ENCODE measurements around the gene CCNYL1. TPM values are rescaled to one million over a fixed set of nuclear protein-coding genes. Genes with fewer than 3 reads are reported as not detected.

The CCNYL1 gene
- total RNA-seq, 1 donor from 2014 or later = 9.2 TPM

- ATAC-seq (no peak), DNase-seq (ENCODE audit: low spot score) (no peak)
Measured at GRCh38 chr2:207764096-207764630, 52.7 kb downstream of the CCNYL1 start.

- DNase-seq (ENCODE audit: low spot score) (peak; percentile 59), ATAC-seq (no peak)
Measured at GRCh38 chr2:207765547-207765946, 54.1 kb downstream of the CCNYL1 start.

GRCh38 chr2:207766041-207766551 is 54.7 kb downstream of the CCNYL1 start:
- DNase-seq (ENCODE audit: low spot score) = peak; percentile 38
- no peak for ATAC-seq

GRCh38 chr2:207766697-207767460 is 55.4 kb downstream of the CCNYL1 start:
- ATAC-seq (no peak), DNase-seq (ENCODE audit: low spot score) (peak; percentile 53)

GRCh38 chr2:207767461-207768167 is 56.2 kb downstream of the CCNYL1 start:
- DNase-seq (ENCODE audit: low spot score) (peak; percentile 76), ATAC-seq (peak; percentile 41)

GRCh38 chr2:207768168-207768865 is 56.9 kb downstream of the CCNYL1 start:
- peak; percentile 3 for ATAC-seq

GRCh38 chr2:207768866-207769596 is 57.6 kb downstream of the CCNYL1 start:
- DNase-seq (ENCODE audit: low spot score) = peak; percentile 55
- no peak for ATAC-seq

More at GRCh38 chr2:207768168-207768865, 56.9 kb downstream of the CCNYL1 start:
- peak; percentile 71 for DNase-seq (ENCODE audit: low spot score)

- DNase-seq (ENCODE audit: low spot score) = peak; percentile 71
- peak; percentile 4 for ATAC-seq
Measured at GRCh38 chr2:207770602-207771404, 59.4 kb downstream of the CCNYL1 start.

- ATAC-seq (no peak), DNase-seq (ENCODE audit: low spot score) (peak; percentile 52)
Measured at GRCh38 chr2:207771421-207771820, 60.0 kb downstream of the CCNYL1 start.

GRCh38 chr2:207772081-207772843 is 60.8 kb downstream of the CCNYL1 start:
- peak; percentile 37 for DNase-seq (ENCODE audit: low spot score)
- ATAC-seq = no peak

GRCh38 chr2:207772844-207773205 is 61.4 kb downstream of the CCNYL1 start:
- DNase-seq (ENCODE audit: low spot score) (peak; percentile 28), ATAC-seq (no peak)

DNA sequence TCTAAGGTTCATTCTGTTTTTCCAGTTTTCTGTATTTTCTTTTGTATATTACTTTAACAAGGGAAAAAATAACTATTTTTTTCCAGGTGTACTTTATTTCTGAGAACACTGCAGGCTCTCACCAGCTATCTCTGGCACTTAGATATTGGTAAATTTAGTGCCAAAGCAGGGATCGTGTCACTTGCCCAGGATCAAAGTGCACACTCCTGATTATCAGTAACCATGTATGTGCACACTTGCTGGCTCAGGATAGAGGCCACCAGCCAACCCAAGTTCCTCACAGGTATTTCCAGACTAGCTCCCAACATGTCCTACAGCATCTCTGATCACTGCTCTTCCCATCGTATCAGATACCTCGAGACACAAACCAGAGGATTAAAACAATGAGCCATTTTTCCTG is 64.0 kb downstream of the CCNYL1 start:
- DNase-seq (ENCODE audit: low spot score) (peak; percentile 86), ATAC-seq (peak; percentile 76)

DNA sequence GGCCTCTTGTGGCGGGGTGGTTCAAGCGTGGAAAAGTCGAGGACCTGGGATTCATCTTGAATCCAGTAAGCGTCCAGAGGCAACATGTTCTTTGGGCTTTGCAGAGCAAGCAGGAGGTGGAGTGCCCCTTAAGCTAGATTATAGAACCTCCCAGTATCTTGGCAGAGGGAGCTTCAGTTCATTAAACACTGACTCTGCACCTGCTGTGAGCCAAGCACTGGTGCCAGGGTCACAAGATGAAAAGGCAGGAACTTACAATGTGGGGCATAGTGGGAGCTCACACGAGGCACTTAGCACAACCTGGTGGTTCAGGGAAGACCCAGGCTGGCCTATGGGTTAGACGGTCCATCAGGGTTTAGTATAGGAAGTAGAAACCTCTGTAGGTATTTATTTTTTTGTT is 65.7 kb downstream of the CCNYL1 start:
- DNase-seq (ENCODE audit: low spot score) (no peak), ATAC-seq (peak; percentile 62)

GRCh38 chr2:207778298-207778882 is 67.0 kb downstream of the CCNYL1 start:
- no peak for ATAC-seq
- DNase-seq (ENCODE audit: low spot score) = no peak

- no peak for DNase-seq (ENCODE audit: low spot score)
- no peak for ATAC-seq
Measured at GRCh38 chr2:207779523-207779922, 68.1 kb downstream of the CCNYL1 start.

DNA sequence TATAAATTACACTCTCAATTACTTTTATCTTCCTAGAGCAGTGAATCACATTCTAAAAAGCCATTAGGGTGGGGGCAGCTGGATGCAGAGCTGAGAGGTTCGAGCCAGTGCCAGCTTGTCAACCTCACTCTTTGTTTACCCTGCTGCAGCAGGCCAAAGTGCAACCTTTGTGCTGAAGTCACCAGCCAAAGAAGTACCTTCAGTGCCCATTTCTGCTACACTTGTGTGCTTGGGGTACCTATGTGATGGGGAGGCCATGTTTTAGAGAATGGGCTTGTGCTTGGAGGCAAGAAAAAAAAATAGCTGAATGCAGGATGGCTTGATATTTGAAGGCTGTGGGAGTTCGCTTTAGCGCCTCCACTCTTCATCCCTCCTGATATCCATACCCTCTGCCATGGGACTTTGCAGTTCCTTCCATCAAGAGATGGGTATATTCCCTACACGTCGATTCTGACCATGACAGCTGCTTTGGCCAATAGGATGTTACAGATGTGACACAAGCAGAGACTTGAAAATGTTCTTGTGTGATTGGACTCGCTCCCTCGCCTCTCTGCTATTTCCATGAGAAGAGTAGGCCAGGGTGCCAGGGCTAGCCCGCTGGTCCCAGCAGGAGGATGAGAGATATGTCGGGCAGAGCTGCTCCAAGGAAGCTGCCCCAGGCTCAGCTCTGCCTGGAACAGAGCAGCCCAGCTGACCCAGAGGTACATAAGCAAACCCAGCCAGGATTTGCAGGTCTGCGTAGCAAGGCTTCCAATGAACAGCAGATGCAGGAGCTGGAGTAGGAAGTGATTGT is 71.0 kb downstream of the CCNYL1 start:
- peak; percentile 95 for ATAC-seq
- peak; percentile 86 for DNase-seq (ENCODE audit: low spot score)

- DNase-seq (ENCODE audit: low spot score) (no peak), ATAC-seq (no peak)
Measured at GRCh38 chr2:207783514-207783913, 72.1 kb downstream of the CCNYL1 start.

- DNase-seq (ENCODE audit: low spot score) (no peak), ATAC-seq (no peak)
Measured at GRCh38 chr2:207784898-207785297, 73.5 kb downstream of the CCNYL1 start.
